ENCODE results near the gene MBNL1. TPM values are rescaled to one million over a fixed set of nuclear protein-coding genes. Genes with fewer than 3 reads are reported as not detected.

MBNL1 gene
- total RNA-seq, 1 experiment from 2014 or later, result 140 TPM

DNA sequence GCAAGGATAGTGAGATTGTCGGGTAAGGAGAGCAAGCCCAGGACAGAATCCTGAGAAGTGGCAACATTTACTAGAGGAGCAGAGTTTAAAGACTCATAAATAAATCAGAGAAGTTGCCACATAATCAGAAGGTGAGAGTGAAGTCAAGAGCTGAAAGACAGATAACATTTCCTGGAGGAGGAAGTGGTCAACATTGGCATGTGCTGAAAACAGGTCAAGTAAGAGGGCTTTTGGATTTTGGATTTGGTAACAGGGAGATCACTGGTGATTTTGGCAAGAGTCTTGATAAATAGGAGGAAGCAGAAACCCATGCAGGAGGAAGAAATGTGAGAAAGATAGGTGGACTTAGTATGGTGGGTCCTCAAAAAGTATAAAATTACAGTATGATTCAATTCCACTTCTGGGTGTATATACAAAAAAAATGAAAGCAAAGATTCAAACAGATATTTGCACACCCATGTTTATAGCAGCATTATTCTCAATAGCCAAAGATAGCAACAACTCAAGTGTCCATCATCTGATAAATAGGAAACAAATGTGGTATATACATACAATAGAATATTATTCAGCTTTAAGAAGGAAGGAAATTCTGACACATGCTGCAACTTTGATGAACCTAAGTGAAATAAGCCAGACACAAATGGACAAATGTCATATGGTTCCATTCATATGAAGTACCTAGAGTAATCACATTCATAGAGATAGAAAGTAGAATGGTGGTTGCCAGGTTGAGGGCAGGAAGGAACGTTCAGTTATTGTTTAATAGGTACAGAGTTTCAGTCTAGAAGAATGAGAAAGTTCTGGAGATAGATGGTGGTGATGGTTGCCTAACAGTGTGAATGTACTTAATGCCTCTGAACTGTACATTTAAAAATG is 27.3 kb upstream of the MBNL1 start:
- ATAC-seq (no peak), DNase-seq (ENCODE audit: low read depth, low spot score) (no peak)
- no peaks in the 10 kb centered on the region for H3K36me3 ChIP-seq (ENCODE audit: control insufficient read depth, insufficient read depth, low read length)
- BruUV-seq (replicated peaks), result no TSS peak
- TF ChIP-seq POLR2AphosphoS5 (IDR thresholded peaks at IDR 0.05; ENCODE audit: low read depth, low read length), result no peak
- TF ChIP-seq TCF7L2 (IDR thresholded peaks at IDR 0.05; ENCODE audit: low read depth, low read length), result no peak
- TF ChIP-seq, protein P1, sequence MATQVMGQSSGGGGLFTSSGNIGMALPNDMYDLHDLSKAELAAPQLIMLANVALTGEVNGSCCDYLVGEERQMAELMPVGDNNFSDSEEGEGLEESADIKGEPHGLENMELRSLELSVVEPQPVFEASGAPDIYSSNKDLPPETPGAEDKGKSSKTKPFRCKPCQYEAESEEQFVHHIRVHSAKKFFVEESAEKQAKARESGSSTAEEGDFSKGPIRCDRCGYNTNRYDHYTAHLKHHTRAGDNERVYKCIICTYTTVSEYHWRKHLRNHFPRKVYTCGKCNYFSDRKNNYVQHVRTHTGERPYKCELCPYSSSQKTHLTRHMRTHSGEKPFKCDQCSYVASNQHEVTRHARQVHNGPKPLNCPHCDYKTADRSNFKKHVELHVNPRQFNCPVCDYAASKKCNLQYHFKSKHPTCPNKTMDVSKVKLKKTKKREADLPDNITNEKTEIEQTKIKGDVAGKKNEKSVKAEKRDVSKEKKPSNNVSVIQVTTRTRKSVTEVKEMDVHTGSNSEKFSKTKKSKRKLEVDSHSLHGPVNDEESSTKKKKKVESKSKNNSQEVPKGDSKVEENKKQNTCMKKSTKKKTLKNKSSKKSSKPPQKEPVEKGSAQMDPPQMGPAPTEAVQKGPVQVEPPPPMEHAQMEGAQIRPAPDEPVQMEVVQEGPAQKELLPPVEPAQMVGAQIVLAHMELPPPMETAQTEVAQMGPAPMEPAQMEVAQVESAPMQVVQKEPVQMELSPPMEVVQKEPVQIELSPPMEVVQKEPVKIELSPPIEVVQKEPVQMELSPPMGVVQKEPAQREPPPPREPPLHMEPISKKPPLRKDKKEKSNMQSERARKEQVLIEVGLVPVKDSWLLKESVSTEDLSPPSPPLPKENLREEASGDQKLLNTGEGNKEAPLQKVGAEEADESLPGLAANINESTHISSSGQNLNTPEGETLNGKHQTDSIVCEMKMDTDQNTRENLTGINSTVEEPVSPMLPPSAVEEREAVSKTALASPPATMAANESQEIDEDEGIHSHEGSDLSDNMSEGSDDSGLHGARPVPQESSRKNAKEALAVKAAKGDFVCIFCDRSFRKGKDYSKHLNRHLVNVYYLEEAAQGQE (IDR thresholded peaks at IDR 0.05; ENCODE audit: insufficient read depth in 1 of 2, low read depth in 2 of 2, low read length in 1 of 2), result no peak
- TF ChIP-seq, protein P2, sequence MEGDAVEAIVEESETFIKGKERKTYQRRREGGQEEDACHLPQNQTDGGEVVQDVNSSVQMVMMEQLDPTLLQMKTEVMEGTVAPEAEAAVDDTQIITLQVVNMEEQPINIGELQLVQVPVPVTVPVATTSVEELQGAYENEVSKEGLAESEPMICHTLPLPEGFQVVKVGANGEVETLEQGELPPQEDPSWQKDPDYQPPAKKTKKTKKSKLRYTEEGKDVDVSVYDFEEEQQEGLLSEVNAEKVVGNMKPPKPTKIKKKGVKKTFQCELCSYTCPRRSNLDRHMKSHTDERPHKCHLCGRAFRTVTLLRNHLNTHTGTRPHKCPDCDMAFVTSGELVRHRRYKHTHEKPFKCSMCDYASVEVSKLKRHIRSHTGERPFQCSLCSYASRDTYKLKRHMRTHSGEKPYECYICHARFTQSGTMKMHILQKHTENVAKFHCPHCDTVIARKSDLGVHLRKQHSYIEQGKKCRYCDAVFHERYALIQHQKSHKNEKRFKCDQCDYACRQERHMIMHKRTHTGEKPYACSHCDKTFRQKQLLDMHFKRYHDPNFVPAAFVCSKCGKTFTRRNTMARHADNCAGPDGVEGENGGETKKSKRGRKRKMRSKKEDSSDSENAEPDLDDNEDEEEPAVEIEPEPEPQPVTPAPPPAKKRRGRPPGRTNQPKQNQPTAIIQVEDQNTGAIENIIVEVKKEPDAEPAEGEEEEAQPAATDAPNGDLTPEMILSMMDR (IDR thresholded peaks at IDR 0.05), result no peak
- TF ChIP-seq SIN3A (IDR thresholded peaks at IDR 0.05; ENCODE audit: borderline replicate concordance, insufficient read depth, low read depth, low read length), result no peak
- ChIA-PET POLR2A (no interaction called here), CTCF (no interaction called here)
- H3K27me3 ChIP-seq (ENCODE audit: control insufficient read depth, insufficient read depth, low read length), result no peaks in the 10 kb centered on the region
- intact Hi-C loops (cut with micrococcal nuclease; ENCODE audit: unreplicated experiment) (no loop called here), in situ Hi-C loops (cut with HindIII; ENCODE audit: low pct_unique_long_range_greater_than_20kb, low sequenced_read_pairs) (no loop called here)
- no peaks in the 10 kb centered on the region for H3K9me3 ChIP-seq (ENCODE audit: control insufficient read depth, insufficient read depth, low read depth, low read length)
- no peaks in the 10 kb centered on the region for H3K4me1 ChIP-seq (ENCODE audit: control insufficient read depth, insufficient read depth, low read length)
- H3K4me3 ChIP-seq (ENCODE audit: low read depth in 2 of 2, low read length in 2 of 2), result no peak overlapping the region
- no peak overlapping the region for H3K27ac ChIP-seq (ENCODE audit: low read length)

DNA sequence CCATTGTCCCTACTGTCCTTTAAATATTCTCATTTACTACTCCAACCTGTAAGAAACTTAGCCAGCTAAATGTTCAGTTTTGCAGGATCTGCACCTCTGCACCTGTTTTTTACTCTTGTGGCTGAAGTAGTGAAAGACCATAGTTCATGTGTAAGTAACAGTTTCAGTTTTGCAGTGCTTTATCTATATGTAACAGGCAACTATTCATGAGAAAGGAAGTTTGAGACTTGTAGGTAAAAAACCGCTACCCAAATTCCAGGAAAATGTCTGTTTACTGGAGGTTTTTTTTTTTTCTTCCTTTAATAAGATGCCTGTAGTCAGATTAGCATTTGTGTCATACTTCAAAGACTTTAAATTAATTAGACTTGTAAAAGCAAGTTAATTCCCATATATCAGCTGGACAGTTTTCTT is 25.4 kb upstream of the MBNL1 start:
- Histone ChIP-seq H3K27ac (ENCODE audit: low read length) (no peak overlapping the region), H3K9me3 (ENCODE audit: control insufficient read depth, insufficient read depth, low read depth, low read length) (no peaks in the 10 kb centered on the region), H3K4me1 (ENCODE audit: control insufficient read depth, insufficient read depth, low read length) (no peaks in the 10 kb centered on the region), H3K4me3 (ENCODE audit: low read depth in 2 of 2, low read length in 2 of 2) (no peak overlapping the region), H3K36me3 (ENCODE audit: control insufficient read depth, insufficient read depth, low read length) (no peaks in the 10 kb centered on the region), H3K27me3 (ENCODE audit: control insufficient read depth, insufficient read depth, low read length) (no peaks in the 10 kb centered on the region)
- ChIA-PET POLR2A (interaction anchor here (0.7 kb wide), 1 partner anchor 15 kb away, joined by 4 read pairs; no protein-coding TSS in a partner anchor), CTCF (no interaction called here)
- intact Hi-C loops (cut with micrococcal nuclease; ENCODE audit: unreplicated experiment) (no loop called here), in situ Hi-C loops (cut with HindIII; ENCODE audit: low pct_unique_long_range_greater_than_20kb, low sequenced_read_pairs) (no loop called here)
- TF ChIP-seq, protein P2 (IDR thresholded peaks at IDR 0.05), result no peak
- no peak for TF ChIP-seq POLR2AphosphoS5 (IDR thresholded peaks at IDR 0.05; ENCODE audit: low read depth, low read length)
- TF ChIP-seq TCF7L2 (IDR thresholded peaks at IDR 0.05; ENCODE audit: low read depth, low read length), result no peak
- no peak for TF ChIP-seq SIN3A (IDR thresholded peaks at IDR 0.05; ENCODE audit: borderline replicate concordance, insufficient read depth, low read depth, low read length)
- TF ChIP-seq, protein P1 (IDR thresholded peaks at IDR 0.05; ENCODE audit: insufficient read depth in 1 of 2, low read depth in 2 of 2, low read length in 1 of 2), result no peak
- BruUV-seq (replicated peaks), result no TSS peak
- ATAC-seq (no peak), DNase-seq (ENCODE audit: low read depth, low spot score) (no peak)

All from Panc1 (cell line).